Stimulated activated naive B cell treated with anti-CD40 and anti-IgM and Interleukin-4, amounts not matched to agents 10 μg/mL and 1 μg/mL and 100 μg/mL, for 72 hours (primary cell): Measurements from ENCODE around the gene CAMTA1.

Experiments used
- ATAC-seq, 2 donors: fragments of 150-1000 bp; cut with Tn5 transposase; replicated peaks; 2 replicates each; pipeline ENCODE4 v1.10.0; 2021; ENCODE audit warnings: moderate library complexity in 1 of 2
- DNase-seq: peaks from one replicate; pipeline ENCODE4 v3.0.0; 2021
- H3K27ac Mint-ChIP-seq: one replicate; pipeline ENCODE4 v1.8.0; 2022; ENCODE audit warnings: mild to moderate bottlenecking, mixed read lengths
- H3K27me3 Mint-ChIP-seq, 2 donors: one replicate each; pipeline ENCODE4 v1.8.0; 2022; ENCODE audit warnings: mixed read lengths in 2 of 2
- H3K36me3 Mint-ChIP-seq, 2 donors: one replicate each; pipeline ENCODE4 v1.8.0; 2022; ENCODE audit warnings: mixed read lengths in 2 of 2, mild to moderate bottlenecking in 1 of 2
- H3K4me1 Mint-ChIP-seq, 2 donors: one replicate each; pipeline ENCODE4 v1.8.0; 2022; ENCODE audit warnings: mixed read lengths in 2 of 2, mild to moderate bottlenecking in 1 of 2
- H3K4me3 Mint-ChIP-seq, 2 donors: one replicate each; pipeline ENCODE4 v1.8.0; 2022; ENCODE audit warnings: mild to moderate bottlenecking in 2 of 2, mixed read lengths in 2 of 2, moderate library complexity in 1 of 2
- H3K9me3 Mint-ChIP-seq, 2 donors: one replicate each; pipeline ENCODE4 v1.8.0; 2022; ENCODE audit warnings: mixed read lengths in 2 of 2, mild to moderate bottlenecking in 1 of 2

The CAMTA1 gene

DNA sequence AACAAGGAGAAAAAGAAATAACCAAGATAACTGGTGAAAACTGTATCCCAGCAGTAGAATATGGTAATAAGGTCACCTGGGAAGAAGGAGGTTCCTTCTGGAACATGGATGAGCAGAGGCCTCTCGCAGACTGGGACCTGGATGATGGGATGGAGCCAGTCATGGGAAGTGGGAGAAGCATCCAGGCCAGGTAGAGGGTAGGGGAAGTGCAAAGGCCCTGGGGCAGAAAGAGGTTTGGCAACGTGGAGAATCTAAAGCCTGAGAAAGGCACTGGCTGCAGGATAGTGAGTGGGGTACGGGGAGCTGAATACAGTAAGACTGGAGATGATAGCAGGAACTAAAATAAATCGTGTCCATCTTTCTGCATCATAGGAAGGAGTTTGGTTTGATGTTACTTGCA is 889.7 kb downstream of the CAMTA1 start:
- peaks cover 21 to 25% of the 10 kb centered on the region in 2 donors for H3K27me3 Mint-ChIP-seq
- no peak overlapping the region for H3K4me3 Mint-ChIP-seq
- H3K4me1 Mint-ChIP-seq: peaks cover under 1 to 8% of the 10 kb centered on the region in 2 donors
- H3K9me3 Mint-ChIP-seq: no peaks in the 10 kb centered on the region
- no peaks in the 10 kb centered on the region for H3K36me3 Mint-ChIP-seq
- H3K27ac Mint-ChIP-seq: no peak overlapping the region
- DNase-seq (no peak), ATAC-seq (no peak)

GRCh38 chr1:7675431-7676273 is 890.4 kb downstream of the CAMTA1 start:
- ATAC-seq (no peak), DNase-seq (no peak)
- peaks cover 0 to 8% of the 10 kb centered on the region in 2 donors for H3K4me1 Mint-ChIP-seq
- no peak overlapping the region for H3K4me3 Mint-ChIP-seq
- H3K36me3 Mint-ChIP-seq: no peaks in the 10 kb centered on the region
- no peak overlapping the region for H3K27ac Mint-ChIP-seq
- no peaks in the 10 kb centered on the region for H3K9me3 Mint-ChIP-seq
- peaks cover 21 to 22% of the 10 kb centered on the region in 2 donors for H3K27me3 Mint-ChIP-seq

GRCh38 chr1:7676274-7676945 is 891.2 kb downstream of the CAMTA1 start:
- no peaks in the 10 kb centered on the region for H3K9me3 Mint-ChIP-seq
- no peak overlapping the region for H3K4me3 Mint-ChIP-seq
- ATAC-seq: no peak
- no peak overlapping the region for H3K27ac Mint-ChIP-seq
- peaks cover 20 to 29% of the 10 kb centered on the region in 2 donors for H3K27me3 Mint-ChIP-seq
- H3K36me3 Mint-ChIP-seq: no peaks in the 10 kb centered on the region
- H3K4me1 Mint-ChIP-seq: peaks cover 0 to 8% of the 10 kb centered on the region in 2 donors
- no peak for DNase-seq

GRCh38 chr1:7677111-7677510 is 891.9 kb downstream of the CAMTA1 start:
- no peaks in the 10 kb centered on the region for H3K9me3 Mint-ChIP-seq
- ATAC-seq (no peak), DNase-seq (no peak)
- H3K27me3 Mint-ChIP-seq: peaks cover 20 to 31% of the 10 kb centered on the region in 2 donors
- no peak overlapping the region for H3K4me3 Mint-ChIP-seq
- H3K36me3 Mint-ChIP-seq: no peaks in the 10 kb centered on the region
- peaks cover 0 to 8% of the 10 kb centered on the region in 2 donors for H3K4me1 Mint-ChIP-seq
- H3K27ac Mint-ChIP-seq: no peak overlapping the region

GRCh38 chr1:7677815-7678214 is 892.6 kb downstream of the CAMTA1 start:
- Mint-ChIP-seq H3K9me3 (no peaks in the 10 kb centered on the region), H3K36me3 (no peaks in the 10 kb centered on the region), H3K4me3 (no peak overlapping the region), H3K27ac (no peak overlapping the region), H3K27me3 (peaks cover 20 to 31% of the 10 kb centered on the region in 2 donors), H3K4me1 (peaks cover 0 to 4% of the 10 kb centered on the region in 2 donors)
- ATAC-seq: no peak
- no peak for DNase-seq

DNA sequence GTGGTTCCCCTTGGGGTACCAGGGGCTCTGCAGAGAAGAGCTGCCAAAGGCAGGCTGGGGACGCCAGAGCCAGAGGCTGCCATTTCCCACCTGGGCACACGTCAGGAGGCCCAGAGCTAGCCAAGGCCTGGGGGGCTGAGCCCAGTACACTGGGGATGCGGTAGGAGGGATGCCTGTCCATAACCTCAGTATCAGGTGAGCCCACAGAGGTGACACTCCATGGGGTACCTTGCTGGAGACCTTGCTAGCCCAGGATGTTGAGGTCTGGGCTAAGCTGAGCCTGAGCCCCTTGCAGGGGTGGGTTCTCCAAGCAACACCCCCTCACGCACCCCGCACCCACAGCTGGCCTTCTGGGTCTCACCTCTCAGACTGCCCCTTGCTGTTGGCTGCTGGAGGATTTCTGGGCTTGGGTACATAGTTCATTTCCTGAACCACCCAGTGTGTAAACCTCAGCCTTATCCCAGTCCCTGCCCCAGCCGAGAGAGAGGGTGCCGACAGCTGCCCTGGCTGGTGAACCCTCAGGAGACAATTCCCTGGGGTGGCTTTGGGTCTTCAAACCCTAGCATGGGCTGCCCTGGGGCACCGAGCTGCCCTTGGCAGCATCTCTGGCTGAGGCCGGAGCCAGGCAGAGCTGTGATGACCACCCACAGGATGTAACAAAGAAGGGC is 893.4 kb downstream of the CAMTA1 start:
- Mint-ChIP-seq H3K27ac (no peak overlapping the region), H3K4me1 (no peaks in the 10 kb centered on the region), H3K27me3 (peaks cover 20 to 31% of the 10 kb centered on the region in 2 donors), H3K36me3 (no peaks in the 10 kb centered on the region), H3K4me3 (no peak overlapping the region), H3K9me3 (no peaks in the 10 kb centered on the region)
- DNase-seq: no peak
- ATAC-seq: no peak

DNA sequence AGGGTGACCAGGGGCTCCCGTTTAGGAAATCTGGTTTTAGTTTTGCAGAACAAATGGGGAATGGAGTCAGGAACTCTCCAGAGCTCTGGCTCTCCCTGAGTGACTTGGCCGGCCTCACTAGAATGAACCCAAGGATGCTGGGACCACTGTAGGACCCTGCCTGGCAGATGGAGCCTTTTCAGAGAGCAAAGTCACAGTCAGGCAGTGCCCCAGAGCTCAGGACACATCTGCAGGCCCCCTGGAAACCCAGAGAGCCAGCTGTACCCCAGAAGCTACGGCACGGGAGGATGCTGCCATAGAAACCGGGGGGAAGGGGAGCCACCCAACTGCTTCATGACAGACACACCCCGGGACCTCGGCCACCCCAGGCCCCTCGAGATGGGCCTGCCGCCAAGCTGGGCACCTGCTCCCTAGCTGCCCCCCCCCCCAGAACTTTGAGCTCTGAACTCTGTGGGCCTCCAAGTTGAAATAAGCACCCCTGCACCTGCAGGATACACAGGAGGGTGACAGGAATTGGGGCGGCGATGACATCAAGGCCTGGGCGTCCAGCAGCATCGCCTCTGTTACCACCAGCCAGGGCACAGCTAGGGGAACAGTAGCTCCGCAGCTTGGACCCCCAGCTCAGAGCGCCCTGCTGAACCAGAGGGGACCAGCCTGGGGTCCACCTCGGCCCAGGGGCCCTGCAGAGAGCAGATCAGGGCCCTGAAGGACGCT is 894.1 kb downstream of the CAMTA1 start:
- no peak for ATAC-seq
- no peak overlapping the region for H3K27ac Mint-ChIP-seq
- H3K36me3 Mint-ChIP-seq: no peaks in the 10 kb centered on the region
- no peak for DNase-seq
- H3K9me3 Mint-ChIP-seq: no peaks in the 10 kb centered on the region
- H3K27me3 Mint-ChIP-seq: peaks cover 16 to 31% of the 10 kb centered on the region in 2 donors
- H3K4me3 Mint-ChIP-seq: peak overlapping the region; percentile 52 to 87
- H3K4me1 Mint-ChIP-seq: no peaks in the 10 kb centered on the region

- no peaks in the 10 kb centered on the region for H3K4me1 Mint-ChIP-seq
- H3K27ac Mint-ChIP-seq: no peak overlapping the region
- no peaks in the 10 kb centered on the region for H3K9me3 Mint-ChIP-seq
- H3K27me3 Mint-ChIP-seq: peaks cover 13 to 34% of the 10 kb centered on the region in 2 donors
- DNase-seq (no peak), ATAC-seq (no peak)
- no peaks in the 10 kb centered on the region for H3K36me3 Mint-ChIP-seq
- peak overlapping the region; percentile 52 to 87 for H3K4me3 Mint-ChIP-seq
Measured at GRCh38 chr1:7679873-7680206, 894.6 kb downstream of the CAMTA1 start.

- H3K27ac Mint-ChIP-seq: peak overlapping the region; percentile 84
- H3K4me3 Mint-ChIP-seq: peak overlapping the region; percentile 84 to 87
- H3K4me1 Mint-ChIP-seq: no peaks in the 10 kb centered on the region
- no peaks in the 10 kb centered on the region for H3K9me3 Mint-ChIP-seq
- H3K27me3 Mint-ChIP-seq: peaks cover 8 to 32% of the 10 kb centered on the region in 2 donors
- peak; percentile 56 to 67 for ATAC-seq
- no peaks in the 10 kb centered on the region for H3K36me3 Mint-ChIP-seq
- no peak for DNase-seq
Measured at GRCh38 chr1:7680207-7680954, 895.1 kb downstream of the CAMTA1 start.

- no peak overlapping the region for H3K27ac Mint-ChIP-seq
Measured at GRCh38 chr1:7680955-7681268, 895.7 kb downstream of the CAMTA1 start.

DNA sequence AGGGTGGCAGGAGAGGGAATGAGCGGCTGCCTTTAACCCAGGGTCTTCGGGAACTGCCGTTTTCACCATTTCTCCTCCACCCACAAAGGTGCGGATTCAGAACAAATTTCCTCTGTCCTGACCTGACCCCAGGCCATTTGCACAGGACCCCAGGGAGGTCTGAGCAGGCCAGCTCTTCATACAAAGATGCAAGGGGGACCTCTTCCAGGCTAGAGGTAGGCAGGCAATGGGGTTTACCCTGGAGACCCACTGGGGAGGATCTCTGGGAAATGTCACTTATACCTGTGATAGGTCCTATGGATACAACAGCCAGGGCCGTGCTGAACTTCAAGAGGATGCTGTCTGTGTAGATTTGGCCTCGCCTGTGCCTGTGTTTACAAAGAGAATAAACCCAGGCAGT is 896.1 kb downstream of the CAMTA1 start:
- Mint-ChIP-seq H3K4me3 (no peak overlapping the region), H3K27me3 (peaks cover 11 to 29% of the 10 kb centered on the region in 2 donors), H3K9me3 (no peaks in the 10 kb centered on the region), H3K27ac (no peak overlapping the region), H3K36me3 (no peaks in the 10 kb centered on the region), H3K4me1 (no peaks in the 10 kb centered on the region)
- ATAC-seq: no peak
- no peak for DNase-seq

More at GRCh38 chr1:7680955-7681268, 895.7 kb downstream of the CAMTA1 start:
- ATAC-seq (peak in 1 of 2 donors; percentile 14), DNase-seq (no peak)
- no peaks in the 10 kb centered on the region for H3K36me3 Mint-ChIP-seq
- no peaks in the 10 kb centered on the region for H3K4me1 Mint-ChIP-seq
- H3K4me3 Mint-ChIP-seq: peak overlapping the region; percentile 84 to 87
- H3K27me3 Mint-ChIP-seq: peaks cover 9 to 29% of the 10 kb centered on the region in 2 donors
- H3K9me3 Mint-ChIP-seq: no peaks in the 10 kb centered on the region

DNA sequence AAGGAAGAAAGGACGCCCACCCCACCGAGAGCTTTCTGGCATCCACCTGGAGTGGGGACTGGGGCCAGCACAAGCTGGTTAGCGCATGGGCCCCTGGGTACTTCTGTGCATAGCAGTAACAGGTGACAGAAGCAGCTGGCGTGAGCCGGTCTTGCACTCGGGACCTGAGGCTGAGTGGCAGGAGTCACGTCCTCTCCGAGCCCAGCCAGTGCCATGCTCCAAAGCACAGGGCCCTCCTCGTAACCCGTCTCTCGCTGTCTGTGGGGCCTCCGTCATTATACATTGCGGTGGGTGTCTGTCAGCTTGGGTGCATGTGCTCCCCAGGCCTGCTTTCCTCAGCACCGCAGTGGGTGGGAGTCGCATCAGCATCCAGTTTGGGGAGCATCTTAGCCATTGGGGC is 898.3 kb downstream of the CAMTA1 start:
- Mint-ChIP-seq H3K27ac (no peak overlapping the region), H3K9me3 (no peaks in the 10 kb centered on the region), H3K36me3 (no peaks in the 10 kb centered on the region), H3K27me3 (peaks cover 15 to 34% of the 10 kb centered on the region in 2 donors), H3K4me1 (no peaks in the 10 kb centered on the region), H3K4me3 (no peak overlapping the region)
- no peak for ATAC-seq
- DNase-seq: no peak

DNA sequence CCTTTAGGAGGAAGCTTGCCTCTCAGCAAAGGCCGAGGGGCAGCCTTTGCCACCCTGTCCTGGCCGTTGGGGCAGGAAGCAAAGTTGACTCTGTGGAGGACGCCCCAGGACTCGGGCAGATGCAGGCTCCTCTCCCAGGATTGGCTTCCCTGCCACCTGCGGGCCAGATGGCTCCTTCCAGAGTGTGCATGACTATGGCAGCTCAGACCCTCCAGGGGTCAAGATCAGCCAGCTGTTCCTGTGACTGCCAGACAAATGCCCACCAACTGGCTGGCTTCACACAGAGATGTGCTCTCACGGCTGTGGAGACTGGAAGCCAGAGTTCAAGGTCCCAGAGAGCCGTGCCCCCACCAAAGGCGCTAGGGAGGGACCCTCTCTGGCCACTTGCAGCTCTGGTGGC is 898.9 kb downstream of the CAMTA1 start:
- H3K27me3 Mint-ChIP-seq: peaks cover 15 to 34% of the 10 kb centered on the region in 2 donors
- ATAC-seq (no peak), DNase-seq (no peak)
- H3K4me3 Mint-ChIP-seq: no peak overlapping the region
- H3K9me3 Mint-ChIP-seq: no peaks in the 10 kb centered on the region
- H3K27ac Mint-ChIP-seq: no peak overlapping the region
- H3K4me1 Mint-ChIP-seq: no peaks in the 10 kb centered on the region
- no peaks in the 10 kb centered on the region for H3K36me3 Mint-ChIP-seq
